Tongue (tissue), 2 donors: ENCODE results near the gene PTPRD. TPM values are rescaled to one million over a fixed set of nuclear protein-coding genes. Genes with fewer than 3 reads are reported as not detected.

ENCODE experiments used
- DNase-seq: peaks from one replicate; pipeline ENCODE4 v3.0.0-alpha.2; 2015
- total RNA-seq: library from RNA; depleted of rRNA; stranded (reverse); fragments of >200 nt; gene quantifications from one replicate; pipeline ENCODE4 v1.2.3, GENCODE V29; 2014

PTPRD gene
- total RNA-seq, 1 donor from 2014 or later: 105 TPM

DNA sequence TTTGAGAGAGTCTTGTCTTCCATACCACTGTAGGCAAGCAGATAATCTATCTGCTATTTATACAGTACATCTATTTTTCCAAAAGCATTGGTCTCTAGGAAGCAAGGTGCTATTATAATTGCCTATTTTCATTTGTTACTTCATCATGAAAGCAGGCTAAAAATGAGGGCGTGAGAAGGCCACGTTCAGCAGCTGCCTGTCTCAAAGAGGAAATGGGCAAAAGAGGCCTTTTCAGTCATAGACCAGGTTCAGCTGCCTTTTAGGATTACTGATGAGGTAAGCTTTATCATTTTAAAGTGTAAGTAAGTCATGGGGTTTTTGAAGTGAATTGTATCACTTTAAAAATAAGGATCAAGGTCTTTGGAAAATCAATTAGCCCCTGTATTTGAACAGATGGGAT is 1722.1 kb downstream of the PTPRD start:
- DNase-seq: no peak

DNA sequence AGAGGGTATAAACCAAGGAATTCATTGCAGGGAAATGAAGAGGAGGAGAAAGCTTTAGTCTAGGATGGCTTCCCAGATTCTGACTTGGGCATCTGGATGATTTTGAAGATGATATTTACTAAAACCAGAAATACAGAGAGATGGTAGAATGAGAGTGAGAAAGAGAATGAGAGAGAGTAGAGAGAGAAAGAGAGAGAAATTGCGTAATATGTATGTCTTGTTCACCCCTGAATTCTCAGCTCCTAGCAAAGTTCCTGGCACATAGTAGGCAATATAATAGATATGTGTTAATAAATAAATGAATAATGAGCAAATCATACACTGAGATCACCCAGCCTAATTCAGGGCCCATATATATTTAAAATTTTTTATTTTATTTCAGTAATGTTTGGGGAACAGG is 1723.7 kb downstream of the PTPRD start:
- DNase-seq: no peak

DNA sequence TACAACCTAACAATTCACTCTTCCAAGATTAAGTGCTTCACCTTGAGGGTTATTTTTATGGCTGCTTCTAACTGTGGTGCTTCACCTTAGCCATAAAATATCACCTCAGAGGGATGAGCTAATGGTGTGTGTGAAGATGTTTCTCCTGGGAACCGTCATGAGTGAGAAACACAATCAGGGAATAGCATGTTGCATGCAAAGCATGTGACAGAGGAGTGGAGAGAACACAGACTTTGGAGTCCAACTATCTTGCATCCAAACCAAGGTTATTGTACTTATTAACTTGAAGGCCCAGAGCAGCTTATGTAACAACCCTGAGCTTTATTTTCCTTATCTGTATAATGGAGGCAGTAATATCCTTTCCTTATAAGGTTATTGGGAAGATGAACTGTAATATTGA is 1724.2 kb downstream of the PTPRD start:
- DNase-seq: no peak

DNA sequence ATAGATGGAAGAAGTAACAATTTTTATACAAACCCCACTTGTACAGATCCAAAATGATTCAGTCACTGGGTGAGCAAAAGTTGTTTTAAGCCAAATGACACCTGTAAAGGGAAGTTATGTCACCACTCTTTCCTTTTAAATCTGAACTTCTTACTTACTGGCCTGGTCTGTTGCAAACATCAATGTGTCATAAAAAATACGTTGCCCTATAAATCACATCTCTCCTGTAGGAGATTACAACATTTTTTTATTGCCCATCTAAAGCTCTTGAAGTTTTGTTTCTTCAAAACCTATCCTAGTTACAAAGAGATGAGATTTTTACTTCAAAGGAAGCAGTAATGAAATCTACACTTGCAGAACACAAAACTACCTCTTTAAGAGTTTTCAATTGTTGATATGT is 1725.4 kb downstream of the PTPRD start:
- DNase-seq: no peak

DNA sequence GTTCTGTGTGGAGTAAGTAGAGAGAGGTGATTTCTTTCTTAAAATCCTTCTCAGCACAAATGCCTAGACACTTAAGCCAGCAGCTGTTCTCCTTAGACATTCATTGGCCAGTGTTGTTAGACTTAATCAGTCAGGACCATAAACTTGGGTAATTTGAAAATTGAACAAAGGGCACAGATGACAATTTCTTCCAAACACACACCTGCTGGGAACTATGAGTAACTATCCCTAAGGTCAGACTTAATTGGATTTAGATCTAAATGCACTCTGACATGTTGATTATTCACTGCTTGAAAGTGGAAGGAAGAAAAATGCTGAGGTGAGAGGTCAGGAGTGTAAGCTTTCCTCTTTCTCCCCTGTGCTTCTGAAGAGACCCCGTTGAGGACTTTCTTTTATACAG is 1729.5 kb downstream of the PTPRD start:
- DNase-seq: no peak

DNA sequence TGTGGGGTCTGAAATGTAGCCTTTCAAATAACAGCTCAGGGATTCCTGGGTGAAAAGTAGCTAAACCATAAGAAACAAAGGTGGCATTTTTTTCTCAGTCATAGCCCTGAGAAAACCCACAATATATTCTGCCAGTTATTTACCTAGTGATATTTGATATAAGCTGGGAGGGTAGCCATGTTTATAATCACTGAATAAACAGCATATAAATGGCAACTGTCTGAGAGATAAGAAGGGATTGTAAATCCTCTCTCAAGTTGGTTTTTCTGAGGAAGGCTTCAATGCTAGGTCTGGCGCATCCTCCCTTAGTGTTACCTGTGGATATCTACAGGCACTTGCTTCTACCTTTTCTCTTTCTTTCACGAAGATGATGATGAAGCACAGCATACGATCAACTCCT is 1732.7 kb downstream of the PTPRD start:
- no peak for DNase-seq

DNA sequence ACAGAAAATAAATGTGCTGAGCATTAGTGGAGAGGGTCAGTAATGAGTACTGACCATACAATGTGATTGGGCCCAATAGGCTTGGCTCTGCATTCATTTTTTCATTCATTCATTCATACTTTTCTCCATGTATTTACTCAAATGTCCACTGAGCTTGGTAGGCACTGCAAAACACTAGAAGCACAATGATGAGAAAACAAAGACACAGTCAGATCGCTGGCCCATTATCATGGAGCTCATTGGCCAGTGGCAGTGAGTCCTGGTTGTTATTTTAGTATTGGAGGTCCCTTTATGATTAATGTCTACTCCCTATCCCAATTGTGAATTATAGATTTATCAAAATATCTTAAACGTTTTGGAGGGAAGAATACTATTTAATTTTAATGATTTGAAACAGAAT is 1733.5 kb downstream of the PTPRD start:
- DNase-seq: no peak

DNA sequence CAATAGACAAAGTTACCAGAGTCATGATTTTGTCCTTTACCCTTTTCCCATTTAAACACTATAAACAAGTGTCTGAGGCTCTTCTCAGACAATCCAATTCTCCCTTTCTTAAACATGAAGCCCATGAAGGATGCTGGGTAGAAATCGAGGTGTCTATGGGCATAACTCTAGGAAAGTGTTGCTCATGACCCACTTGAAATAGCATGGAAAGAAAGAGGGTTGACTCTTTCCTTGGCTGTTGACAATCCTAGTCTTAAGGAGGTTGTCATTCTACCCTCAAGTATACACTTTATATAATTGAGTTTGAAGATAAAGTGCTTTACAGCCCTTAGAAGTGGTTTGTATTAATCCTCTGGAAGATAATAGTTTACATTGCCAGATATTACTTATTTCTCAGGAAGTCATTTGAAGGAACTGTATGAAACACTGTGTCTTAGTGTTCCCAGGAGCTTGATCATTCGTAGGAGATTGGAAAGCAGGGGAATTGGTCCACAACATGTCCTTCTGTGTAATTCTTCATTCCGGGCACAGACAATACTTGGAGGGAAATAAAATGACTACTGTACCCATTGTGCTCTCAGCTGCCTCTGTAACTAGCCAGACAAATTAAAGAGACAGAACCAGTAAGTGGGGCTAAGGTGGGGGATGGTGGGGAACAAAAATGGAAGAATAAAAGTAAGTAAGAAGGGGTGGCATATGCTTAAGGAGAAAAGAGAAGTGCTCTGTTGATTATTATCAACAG is 1734.9 kb downstream of the PTPRD start:
- no peak for DNase-seq

DNA sequence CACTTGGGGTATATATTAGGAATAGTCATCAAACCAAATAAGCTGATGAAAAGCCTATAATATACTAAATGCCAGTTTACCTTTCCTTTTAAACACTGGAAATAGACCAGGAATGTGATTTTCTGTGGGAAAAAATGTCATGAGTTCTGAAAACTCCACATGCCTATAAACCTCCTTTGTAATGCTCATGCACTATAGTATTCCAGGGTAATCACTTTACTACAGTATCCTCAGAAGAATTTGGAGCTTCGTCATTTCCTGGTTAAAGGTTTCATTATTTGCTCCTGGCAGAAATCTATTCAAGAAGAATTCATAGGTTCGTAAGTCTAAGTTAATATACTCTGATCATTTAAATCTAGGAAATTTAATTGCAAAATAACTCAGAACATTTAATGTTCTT is 1736.5 kb downstream of the PTPRD start:
- no peak for DNase-seq

DNA sequence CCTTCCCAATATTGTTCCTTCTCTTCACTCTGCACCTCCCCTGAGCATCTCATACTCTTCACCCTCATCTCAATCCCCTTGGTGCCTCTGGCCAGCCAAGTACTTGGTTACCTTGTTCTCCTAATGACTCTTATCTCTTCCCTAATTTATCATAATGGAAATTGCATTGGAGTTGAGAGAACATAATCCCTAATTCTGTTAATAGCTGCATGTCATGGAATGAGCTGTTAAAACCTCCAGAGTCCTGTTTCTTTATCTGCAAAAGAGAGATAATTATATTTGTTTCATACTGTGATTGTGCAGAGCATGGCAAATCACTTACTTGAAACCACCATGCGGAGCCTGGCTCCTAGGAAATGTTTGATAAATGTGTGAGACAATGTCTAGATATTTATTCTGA is 1738.3 kb downstream of the PTPRD start:
- no peak for DNase-seq

DNA sequence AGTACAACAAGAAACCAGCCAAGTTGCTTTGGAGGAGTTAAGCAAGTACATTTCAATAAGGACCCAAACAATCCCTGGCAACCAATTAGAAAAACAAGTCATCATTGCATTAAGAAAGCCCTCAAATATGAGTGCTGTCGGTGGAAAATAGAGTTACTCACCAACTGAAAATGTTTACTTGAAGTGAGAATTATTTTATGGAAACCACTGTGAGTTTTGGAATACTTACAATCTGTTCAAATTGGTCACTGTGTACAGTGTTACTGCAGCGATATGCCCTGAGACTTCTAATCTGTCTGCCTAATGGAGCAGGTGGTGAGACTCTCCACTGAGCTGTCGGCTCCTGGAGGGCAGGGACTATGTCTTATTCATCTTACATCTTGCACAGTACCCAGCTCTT is 1740.0 kb downstream of the PTPRD start:
- peak; percentile 53 for DNase-seq

DNA sequence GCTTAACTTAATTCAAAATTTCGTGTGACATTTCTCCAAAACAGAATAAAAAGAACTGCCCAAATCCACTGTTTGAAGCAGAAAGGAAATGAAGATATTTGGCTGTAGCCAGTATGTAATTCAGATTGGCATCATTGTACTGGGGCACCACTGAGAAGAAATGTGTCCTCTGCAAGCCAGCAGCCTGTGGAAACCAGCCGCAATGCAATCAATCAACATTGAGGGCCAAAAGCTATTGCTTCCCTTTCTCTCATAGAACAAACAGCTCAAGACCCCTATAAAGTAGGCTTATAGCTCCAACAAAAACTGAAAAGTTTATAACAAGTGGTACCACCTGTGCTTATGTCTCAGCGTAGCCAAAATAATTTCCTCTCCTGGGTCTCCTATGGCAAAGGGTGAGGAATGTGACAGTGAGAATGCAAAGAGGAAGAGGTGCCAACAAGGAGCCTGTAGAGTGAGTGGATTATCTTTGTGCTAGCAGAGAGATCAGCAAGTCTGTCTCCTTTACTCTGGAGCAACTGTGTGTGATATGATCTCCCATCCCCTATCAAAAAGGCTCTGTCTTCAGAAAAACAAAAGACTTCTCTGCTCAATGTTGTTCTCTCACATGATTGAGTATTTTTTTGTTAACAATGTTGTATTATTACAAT is 1740.9 kb downstream of the PTPRD start:
- peak; percentile 61 for DNase-seq

DNA sequence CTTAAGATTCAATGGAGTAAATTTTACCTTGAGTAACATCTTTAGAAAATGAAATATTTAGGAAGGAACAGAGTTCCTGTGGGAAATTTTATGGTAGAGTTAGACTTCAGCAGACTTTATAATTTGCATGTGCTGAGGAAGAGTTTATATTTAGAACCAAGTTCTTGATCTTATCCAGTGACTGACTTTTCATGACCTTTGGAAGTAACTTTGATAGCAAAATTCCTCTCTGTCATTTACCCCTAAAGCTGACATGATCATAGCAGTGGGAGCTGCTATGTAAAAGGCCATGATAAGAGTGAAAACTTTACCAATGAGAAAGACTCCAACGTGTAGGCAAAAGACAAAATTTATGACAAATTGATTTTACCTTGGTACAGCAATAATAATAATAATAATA is 1741.4 kb downstream of the PTPRD start:
- DNase-seq: no peak

DNA sequence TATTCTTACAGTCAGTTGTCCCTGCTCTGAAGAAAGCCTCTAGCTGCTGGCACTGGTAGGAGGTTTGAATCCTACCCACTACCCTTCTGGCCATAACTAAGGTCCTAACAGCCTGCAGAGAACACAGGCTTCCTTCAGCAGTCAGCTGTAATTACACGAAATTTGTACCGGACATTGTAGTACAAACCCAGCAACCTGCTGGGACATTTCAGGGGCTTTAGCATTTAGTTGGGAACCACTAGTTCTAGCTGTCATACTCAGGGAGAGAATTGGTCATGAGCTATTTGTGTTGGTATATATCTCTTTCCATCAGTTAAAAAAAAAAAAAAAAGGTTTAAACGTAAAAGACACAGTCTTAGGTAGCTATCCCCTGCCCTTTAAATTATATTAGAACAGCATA is 1743.0 kb downstream of the PTPRD start:
- no peak for DNase-seq

DNA sequence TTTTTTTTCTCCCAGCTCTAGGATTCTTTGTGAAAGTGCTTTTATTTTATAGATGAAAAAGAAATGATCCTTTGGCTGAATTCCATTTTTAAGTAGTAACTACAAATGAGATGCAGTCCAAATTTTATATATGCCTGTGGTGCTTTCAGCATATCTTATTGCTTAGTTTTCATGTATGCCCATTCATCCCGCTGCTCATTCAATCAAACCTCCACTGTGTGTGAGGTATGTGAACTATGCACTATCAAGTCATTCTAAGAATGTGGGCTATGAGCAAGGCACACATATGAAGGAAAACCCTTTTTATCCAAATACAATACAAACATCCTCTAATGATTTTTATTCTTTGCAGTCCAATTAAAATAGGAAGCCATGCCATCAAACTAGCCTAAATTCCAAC is 1744.2 kb downstream of the PTPRD start:
- no peak for DNase-seq

DNA sequence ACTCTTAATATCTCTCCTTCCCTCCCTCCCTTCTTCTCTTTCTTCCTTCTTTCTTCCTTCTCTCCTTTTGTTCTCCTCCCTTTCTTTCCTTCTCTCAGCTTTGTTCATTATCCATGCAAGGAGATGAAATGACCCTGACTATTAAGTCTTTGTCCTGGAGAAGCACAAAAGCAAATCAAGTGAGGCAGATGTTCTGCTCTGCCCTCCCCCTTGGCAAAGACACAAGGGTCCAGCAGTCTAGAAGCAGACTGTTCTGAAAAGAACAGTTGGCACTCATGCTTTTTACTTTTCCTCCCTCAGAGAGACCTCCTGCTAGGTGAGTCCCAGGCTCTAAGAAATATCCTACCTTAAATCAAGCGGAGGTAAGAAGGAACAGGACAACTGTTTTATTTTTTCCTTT is 1745.7 kb downstream of the PTPRD start:
- no peak for DNase-seq

DNA sequence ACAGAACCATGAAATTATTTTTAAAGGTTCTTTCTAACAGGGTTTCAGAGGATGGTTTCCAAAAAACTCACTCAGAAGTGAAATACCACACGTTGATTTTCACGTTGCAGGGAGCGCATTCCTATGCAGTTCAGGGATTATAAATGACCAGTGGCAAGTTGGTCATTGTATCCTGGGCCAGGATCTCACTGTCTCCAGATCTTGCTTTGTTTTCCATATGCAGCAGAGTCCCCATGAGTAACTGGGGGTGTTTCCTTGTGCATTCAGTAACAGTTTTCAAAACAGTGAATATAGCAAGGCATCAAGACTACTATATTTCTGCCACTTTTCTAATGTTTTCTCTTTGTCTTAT is 1748.3 kb downstream of the PTPRD start:
- DNase-seq: no peak

DNA sequence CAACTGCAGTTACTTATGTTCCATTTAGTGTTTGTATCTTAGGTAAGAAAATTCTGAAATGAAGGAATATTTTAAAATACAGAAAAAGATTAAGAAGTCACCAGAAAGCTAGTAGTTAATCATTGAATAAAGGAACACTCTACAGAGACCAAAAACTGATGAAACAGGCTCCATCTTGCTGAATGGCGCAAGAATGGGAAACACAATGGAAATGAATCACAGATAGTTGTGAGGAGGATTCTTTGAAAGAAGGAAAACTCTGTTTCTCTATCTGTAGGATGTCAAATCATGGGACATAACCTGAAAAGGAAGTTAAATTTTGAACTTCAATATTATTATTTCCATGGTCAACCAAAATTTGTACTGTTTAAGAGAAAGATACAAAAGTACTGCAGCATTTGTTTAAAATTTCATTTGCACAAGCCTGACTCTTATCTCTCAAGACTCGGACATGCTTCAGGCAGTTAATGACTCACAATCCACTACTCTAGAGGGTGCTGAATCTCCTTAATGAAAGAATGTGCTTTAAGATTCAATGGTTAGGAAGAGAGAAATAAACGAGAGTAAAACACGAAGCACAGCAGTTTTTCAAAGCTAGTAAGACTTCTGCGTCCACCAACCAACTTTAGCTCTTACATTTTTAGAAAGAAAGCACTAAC is 1748.8 kb downstream of the PTPRD start:
- no peak for DNase-seq

DNA sequence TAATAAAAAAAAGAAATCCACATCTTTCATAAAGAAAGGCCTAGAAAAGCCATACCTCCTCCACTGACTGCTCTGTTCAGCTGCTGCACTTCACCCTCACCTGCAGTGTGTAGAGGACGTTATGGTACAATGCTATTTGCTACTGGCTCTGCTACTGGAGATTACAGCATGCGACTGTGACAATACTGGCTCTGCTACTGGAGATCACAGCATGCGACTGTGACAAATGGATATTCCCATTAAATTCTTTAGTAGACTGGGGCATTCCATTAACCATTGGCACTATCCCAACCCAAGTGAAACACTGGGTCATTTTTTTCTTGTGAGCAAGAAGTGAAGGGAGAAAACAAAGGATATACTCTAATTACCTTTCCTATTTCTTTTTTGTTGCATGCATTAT is 1749.7 kb downstream of the PTPRD start:
- DNase-seq: peak; percentile 60

DNA sequence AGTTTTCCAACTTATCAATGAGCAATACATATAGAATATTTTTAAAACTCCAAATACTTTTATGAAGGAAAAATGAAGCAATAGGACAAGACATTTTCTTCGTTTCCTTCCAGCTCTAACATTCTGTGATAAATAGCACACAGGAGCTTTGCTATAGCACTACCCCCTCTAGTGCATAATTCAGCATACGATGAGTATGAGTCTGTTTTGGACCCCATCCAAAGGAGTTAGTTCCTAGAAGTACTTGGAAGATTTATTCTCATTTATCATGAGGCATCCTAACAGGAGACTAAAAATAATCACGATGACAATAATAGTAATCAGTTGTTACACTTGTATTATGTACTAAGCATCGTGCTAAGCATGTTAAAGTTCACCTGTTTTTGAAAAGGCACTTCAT is 1751.9 kb downstream of the PTPRD start:
- peak; percentile 76 for DNase-seq

DNA sequence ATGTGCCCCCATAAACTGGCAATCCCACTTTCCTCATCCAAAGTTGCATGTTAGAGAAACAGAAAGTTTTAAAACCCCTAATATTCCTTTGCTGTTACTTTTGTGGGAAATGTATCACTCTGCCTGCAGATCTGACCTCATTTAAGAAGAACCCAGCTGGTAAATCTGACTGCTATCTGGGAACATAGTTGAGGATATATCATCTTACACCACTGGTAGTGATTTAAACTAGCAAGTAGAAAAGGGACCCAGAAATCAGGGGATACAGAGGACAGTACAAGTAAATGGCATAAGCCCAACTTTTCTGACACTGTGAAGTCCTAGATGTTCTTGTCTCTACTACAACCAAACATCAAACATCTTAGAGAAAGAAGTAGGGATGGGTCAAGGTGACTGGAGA is 1752.7 kb downstream of the PTPRD start:
- no peak for DNase-seq

DNA sequence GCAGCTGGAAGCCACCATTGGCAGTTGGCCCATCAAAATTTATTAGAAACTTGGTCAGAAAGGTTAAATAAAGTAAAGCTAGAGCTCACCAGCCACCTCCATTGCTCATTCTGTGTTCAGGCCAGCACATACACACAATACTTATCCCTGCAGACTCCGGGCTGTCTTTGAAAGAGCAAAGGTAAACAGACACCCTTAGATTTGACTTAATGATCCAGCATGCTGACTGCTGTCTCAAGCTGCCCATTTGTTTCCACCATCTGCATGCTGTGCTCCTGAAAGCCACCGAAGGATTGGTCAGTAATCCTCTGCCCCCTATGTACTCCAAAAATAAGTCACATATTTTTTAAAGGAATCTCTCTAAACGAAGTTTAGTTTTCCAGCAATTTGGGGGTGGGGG is 1753.4 kb downstream of the PTPRD start:
- DNase-seq: no peak

DNA sequence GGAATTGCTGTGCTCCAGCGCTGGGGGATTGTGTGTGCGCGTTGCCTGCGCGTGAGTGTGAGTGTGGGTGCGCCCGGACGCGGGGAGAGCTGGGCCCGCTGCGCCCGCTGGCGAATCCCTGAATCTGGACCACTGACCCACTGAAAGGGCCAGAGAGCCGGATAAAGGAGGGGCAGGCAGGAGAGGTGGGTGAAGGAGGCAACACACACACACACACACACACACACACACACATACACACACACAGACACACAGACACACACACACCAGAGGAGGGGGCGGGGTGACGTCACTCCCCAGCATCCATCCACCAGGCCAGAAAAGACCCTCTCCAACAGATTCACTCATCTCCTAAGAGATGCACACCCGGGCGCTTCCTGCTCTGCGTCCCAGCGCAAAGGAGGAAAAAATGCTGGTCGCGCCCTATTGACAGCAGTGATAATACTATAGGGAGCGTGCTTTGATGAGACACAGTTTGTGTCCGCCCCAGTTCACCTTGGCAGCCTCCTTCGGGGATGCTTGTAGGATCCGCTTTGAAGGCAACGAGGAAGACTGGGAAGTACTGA is 1754.1 kb downstream of the PTPRD start:
- no peak for DNase-seq
